GM12892 (cell line): Measurements from ENCODE around the gene CLSTN1.

Experiments
- POLR2A ChIP-seq: IDR thresholded peaks from 2 replicates; pipeline ENCODE4 v1.6.1; 2011; ENCODE audit warnings: low read depth, low read length, control low read depth
- POLR2AphosphoS5 ChIP-seq: IDR thresholded peaks from 2 replicates; pipeline ENCODE4 v1.6.1; 2011; ENCODE audit warnings: low read depth, low read length, control low read depth

- TF ChIP-seq POLR2AphosphoS5: no peak
- no peak for TF ChIP-seq POLR2A
Measured at GRCh38 chr1:9703681-9704080, 120.1 kb downstream of the CLSTN1 start.
